Measurements from ENCODE around the gene CCDC167.
"Not testable (repeated sequence)": the region's sequence is repeated elsewhere in the genome, so short reads cannot be mapped to it uniquely, and the experiment has no call there.

Gene CCDC167

DNA sequence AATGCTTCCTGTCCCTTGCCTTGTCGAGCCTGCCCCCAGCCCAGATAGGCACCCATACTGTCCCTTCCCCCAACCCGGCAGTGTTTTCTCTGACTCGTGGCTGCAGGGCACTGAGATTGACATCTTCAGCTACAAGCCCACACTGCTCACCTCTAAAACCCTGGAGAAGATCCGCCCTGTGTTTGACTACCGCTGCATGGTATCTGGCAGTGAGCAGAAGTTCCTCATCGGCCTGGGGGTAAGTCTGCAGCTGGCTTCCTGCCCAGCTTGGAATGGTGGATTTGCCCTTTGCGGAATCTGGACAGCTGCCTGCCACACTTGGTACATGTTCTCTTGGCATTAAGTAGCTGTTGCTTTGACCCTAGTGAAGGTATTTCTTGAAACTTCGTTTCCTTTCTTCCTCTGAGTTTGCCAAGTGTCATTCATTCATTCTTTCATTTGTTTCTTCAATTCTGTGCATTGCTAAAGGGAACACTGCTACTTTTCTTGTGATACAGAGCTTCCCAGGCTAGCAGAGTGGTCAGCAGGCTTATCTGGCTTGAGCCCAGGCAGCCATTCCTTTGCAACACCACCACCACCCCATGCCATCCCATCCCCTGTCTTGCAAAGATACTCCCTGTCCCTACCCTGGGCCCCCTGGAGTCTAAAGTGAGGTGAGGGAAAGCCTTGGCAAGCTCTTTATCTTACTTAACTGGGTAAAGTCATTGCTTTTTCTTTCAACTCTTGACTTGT is 26.2 kb downstream of the CCDC167 start:
- peak; percentile 87 for DNase-seq (ENCODE audit: low read depth)

DNA sequence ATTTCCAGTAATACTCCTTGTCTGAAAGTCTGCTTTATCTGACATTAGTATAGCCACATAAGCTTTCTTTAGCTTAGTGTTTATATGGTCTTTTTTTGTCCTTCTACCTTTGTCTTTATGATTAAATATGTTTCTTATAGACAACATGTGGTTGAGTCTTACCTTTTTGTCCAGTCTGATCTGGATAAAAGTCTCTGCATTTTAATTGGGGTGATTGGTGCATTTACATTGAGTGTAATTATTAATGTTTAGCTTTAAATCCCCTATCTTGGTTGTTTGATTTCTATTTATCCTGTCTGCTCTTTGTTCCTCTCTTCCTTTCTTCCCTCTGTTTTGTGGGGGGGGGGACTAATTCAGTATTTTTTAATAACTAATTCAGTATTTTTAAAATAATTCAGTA is 32.0 kb downstream of the CCDC167 start:
- no peak for DNase-seq (ENCODE audit: low read depth)

GRCh38 chr6:37463110-37463509 is 36.6 kb downstream of the CCDC167 start:
- DNase-seq (ENCODE audit: low read depth), result no peak

- no peak for DNase-seq (ENCODE audit: low read depth)
These were observed 38.9 kb downstream of the CCDC167 start for GRCh38 chr6:37460805-37461204.

- DNase-seq (ENCODE audit: low read depth), result no peak
These were observed 39.5 kb downstream of the CCDC167 start for GRCh38 chr6:37459981-37460800.

- DNase-seq (ENCODE audit: low read depth), result peak; percentile 82
These were observed 42.7 kb downstream of the CCDC167 start for GRCh38 chr6:37456816-37457560.

- DNase-seq (ENCODE audit: low read depth), result peak; percentile 50
These were observed 43.6 kb downstream of the CCDC167 start for GRCh38 chr6:37456126-37456525.

- DNase-seq (ENCODE audit: low read depth), result no peak
These were observed 45.1 kb downstream of the CCDC167 start for GRCh38 chr6:37454420-37455140.

DNA sequence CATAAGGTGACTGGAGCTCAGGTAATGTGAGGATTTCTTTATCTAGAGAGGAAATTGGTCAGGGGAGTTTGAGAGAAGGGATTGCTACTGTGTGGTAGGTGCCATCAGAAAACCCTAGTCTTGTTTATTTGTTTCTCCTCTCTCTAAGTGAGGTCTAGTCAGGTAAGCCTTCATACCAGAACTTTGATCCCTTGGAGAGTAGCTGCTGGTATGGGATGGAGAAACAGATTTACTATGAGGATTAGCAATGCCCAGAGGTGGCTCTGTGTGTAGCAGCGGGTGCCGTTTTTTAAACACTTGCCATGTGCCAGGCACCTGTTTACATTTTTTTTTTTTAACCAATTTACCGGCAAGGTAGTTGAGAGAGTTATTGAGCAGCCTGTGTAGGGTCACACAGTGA is 47.2 kb downstream of the CCDC167 start:
- DNase-seq (ENCODE audit: low read depth), result no peak

DNA sequence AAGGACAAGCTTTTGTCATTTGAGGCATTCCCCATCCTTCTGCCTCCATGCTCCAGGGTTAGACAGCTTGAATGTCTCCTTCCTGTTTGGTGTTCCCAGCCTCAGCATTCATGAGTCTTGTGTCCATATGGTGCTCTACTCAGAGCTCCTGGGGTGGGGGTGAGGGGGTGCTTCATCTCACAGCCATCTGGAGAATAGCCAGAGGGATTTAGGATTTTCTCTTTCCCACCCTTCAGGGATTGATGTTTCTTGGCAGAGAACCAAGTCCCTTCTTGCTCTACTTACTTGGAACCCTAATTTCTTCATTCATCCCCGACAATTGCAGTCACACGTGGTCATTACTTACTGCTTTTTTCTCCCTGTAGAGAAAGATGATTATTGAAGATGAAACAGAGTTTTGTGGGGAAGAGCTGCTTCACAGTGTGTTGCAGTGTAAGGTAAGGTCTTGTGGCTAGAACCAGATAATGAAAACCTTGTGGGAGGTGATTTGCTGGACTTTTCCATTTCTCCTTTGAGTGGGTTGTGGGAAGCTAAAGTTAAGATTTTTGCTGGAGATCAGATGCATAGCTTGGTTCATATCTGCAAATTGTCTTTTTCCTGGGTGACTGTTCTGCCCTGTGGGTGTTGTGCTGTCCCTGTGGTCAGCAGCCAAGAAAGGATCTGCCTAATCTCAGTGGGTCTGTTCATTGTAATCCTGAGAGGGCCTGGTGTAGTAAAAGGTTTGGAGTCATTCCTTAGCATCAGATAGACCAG is 48.1 kb downstream of the CCDC167 start:
- no peak for DNase-seq (ENCODE audit: low read depth)

- no peak for DNase-seq (ENCODE audit: low read depth)
These were observed 49.7 kb downstream of the CCDC167 start for GRCh38 chr6:37449984-37450383.

GRCh38 chr6:37443216-37443542 is 56.5 kb downstream of the CCDC167 start:
- not testable (repeated sequence) for DNase-seq (ENCODE audit: low read depth)

DNA sequence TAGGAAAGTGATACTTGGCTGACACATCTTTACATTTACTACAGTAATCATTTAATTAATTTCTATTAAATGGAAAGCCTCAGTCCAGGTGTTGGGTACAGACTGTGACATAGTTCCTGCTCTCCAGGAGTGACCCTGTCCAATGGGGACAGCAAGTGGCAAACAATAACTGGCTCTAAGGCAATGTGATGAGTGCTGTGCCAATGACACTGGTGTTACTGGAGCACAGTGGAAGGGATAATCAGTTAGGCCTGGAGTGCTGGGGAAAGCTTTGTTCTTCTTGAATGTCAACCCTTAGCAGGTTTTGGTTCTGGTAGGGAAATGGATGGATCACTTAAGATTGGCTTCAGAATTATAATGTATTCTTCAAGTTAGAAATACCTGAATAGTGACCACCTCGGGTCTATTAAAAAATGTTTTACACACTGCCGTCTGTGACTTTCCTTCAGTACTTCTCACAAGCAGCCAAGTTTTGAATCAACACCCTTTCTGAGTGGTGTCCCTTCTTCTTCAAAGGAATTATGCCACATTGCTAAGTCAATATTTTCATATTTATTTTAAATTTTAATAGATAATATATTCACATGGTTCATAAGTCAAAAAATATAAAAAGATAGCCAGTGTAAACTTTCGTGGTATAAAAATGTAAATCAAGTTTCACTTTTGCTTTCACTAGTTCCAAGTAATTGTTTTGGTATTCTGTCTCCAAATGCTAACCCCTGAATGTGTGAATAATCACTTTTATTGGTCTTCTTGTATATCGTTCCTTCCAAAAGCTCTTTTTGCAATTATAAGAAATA is 57.1 kb downstream of the CCDC167 start:
- DNase-seq (ENCODE audit: low read depth), result no peak

DNA sequence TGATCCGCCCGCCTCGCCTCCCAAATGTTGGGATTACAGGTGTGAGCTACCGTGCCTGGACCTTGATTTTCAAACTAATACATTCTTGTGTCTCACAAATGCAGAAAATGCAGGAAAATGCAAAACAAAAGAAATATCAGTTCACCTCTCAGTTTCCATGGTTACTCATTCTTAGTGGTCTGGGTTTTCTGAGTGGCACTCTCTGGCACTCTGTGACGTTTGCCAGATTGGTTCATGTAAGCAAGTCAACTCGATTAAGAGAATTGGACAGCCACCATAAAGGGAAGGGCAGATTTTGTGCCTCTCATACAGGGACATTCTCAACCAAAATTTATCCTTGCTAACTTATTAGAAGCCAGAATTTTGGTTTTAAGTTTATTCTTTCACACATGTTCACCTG is 58.0 kb downstream of the CCDC167 start:
- no peak for DNase-seq (ENCODE audit: low read depth)

- DNase-seq (ENCODE audit: low read depth), result no peak
These were observed 60.8 kb downstream of the CCDC167 start for GRCh38 chr6:37438930-37439329.

- DNase-seq (ENCODE audit: low read depth), result no peak
These were observed 63.9 kb downstream of the CCDC167 start for GRCh38 chr6:37435816-37436215.

DNA sequence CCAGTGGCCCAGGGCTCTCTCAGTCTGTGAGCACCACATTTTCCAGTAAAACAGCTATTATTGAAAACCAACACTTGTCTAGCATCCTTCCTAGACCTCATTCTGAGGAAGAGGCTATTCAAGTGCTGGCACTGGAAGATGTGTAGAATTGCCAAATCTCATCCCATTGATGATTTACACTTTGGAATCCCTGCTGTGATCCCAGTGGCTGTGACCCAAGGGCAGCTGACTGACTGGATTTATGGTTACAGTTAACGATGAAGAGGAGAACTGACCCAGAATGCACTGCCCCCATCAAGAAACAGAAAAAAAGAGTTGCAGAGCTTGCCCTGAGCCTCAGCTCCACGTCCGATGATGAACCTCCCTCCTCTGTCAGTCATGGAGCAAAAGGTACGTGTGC is 64.3 kb downstream of the CCDC167 start:
- no peak for DNase-seq (ENCODE audit: low read depth)

DNA sequence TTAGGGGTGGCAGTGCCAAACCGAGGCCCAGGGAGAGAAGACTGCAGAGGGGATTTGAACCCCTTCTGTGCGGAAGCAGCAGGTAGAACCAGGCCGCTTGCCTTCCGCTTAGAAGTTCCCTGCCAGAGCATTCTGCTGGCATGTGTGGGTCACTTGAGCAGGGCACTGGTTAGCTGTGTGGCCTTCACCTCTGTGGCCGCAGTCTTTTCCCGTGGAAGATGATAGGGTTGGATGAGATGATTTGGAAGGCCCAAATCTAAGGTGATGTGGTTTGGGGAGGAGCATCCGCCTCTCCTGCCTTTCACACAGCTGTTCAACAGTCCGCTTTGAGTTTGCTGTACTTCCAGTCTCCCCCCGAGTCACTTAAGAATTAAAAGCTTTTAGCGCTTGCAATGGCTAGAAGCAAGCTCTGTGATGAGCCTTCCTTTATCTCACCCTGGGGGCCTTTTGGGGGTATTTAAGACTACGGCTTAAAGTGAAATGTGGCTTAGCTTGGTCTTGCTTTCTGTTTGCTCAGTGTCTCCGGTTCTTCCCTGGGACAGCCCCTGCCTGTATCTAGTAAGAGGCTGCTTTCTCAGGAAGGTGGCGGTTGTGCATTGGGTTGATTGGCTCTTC is 65.9 kb downstream of the CCDC167 start:
- no peak for DNase-seq (ENCODE audit: low read depth)
